ENCODE measurements around the gene OR2L2.

DNA sequence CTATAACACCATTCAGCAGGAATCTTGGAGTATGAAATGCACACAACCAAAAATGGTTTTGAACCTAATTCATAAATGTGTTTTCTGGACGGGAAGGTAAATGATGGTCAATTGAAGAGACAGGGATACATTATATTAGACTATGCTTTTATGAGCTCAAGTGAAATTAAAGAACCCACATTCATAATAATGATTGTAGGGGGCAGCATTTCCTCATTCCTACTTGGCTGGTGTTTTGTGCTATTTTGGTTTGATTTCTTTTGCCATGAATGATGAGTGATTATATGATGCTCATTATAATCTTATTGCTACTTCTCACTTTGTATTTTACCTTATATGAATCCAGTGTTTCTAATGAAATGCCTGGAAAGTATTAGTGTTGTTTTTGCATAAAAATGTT is 17.1 kb downstream of the OR2L2 start:
- TF ChIP-seq, protein P1, sequence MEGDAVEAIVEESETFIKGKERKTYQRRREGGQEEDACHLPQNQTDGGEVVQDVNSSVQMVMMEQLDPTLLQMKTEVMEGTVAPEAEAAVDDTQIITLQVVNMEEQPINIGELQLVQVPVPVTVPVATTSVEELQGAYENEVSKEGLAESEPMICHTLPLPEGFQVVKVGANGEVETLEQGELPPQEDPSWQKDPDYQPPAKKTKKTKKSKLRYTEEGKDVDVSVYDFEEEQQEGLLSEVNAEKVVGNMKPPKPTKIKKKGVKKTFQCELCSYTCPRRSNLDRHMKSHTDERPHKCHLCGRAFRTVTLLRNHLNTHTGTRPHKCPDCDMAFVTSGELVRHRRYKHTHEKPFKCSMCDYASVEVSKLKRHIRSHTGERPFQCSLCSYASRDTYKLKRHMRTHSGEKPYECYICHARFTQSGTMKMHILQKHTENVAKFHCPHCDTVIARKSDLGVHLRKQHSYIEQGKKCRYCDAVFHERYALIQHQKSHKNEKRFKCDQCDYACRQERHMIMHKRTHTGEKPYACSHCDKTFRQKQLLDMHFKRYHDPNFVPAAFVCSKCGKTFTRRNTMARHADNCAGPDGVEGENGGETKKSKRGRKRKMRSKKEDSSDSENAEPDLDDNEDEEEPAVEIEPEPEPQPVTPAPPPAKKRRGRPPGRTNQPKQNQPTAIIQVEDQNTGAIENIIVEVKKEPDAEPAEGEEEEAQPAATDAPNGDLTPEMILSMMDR (conservative IDR thresholded peaks at IDR 0.05; ENCODE audit: low read length), result peak; percentile 22; the same call in 1 of the 2 replicates
- no peak for TF ChIP-seq EZH2phosphoT487 (IDR thresholded peaks at IDR 0.05; ENCODE audit: borderline replicate concordance)

Measured in Loucy (cell line).